HUES64 (cell line): Measurements from ENCODE around the gene GADD45A.
"Not testable (repeated sequence)": the region's sequence is repeated elsewhere in the genome, so short reads cannot be mapped to it uniquely, and the experiment has no call there.

Experiments used
- H3K27ac ChIP-seq: 2 replicates; pipeline ENCODE4 v1.7.0; 2013; ENCODE audit warnings: low read depth, low read length, inconsistent platforms
- H3K27me3 ChIP-seq: 2 replicates; pipeline ENCODE4 v1.6.1; 2013; ENCODE audit warnings: mild to moderate bottlenecking, low read length; ENCODE audit not compliant: insufficient read depth
- H3K36me3 ChIP-seq: 2 replicates; pipeline ENCODE4 v1.6.1; 2013; ENCODE audit warnings: mild to moderate bottlenecking, low read length; ENCODE audit not compliant: insufficient read depth
- H3K4me1 ChIP-seq: 2 replicates; pipeline ENCODE4 v1.6.1; 2013; ENCODE audit warnings: mild to moderate bottlenecking, low read length, moderate library complexity; ENCODE audit not compliant: insufficient read depth
- H3K4me3 ChIP-seq: 2 replicates; pipeline ENCODE4 v1.5.1; 2013; ENCODE audit warnings: mild to moderate bottlenecking, low read length, moderate library complexity
- H3K9ac ChIP-seq: 2 replicates; pipeline ENCODE4 v1.6.1; 2013; ENCODE audit warnings: mild to moderate bottlenecking, low read depth, low read length
- H3K9me3 ChIP-seq: 2 replicates; pipeline ENCODE4 v1.6.1; 2013; ENCODE audit warnings: low read depth, low read length; ENCODE audit not compliant: insufficient read depth
- WGBS: fragments of 150-250, 120-280 bp; methylation state at CpG from one replicate; pipeline ENCODE4 v1.1.7; 2013; ENCODE audit warnings: missing lambda C conversion rate; 5-methylcytosine and 5-hydroxymethylcytosine counted together

Gene GADD45A

GRCh38 chr1:67723126-67723525, 38.1 kb downstream of the GADD45A start:
- Histone ChIP-seq H3K36me3 (no peaks in the 10 kb centered on the region), H3K4me3 (no peak overlapping the region), H3K27me3 (no peaks in the 10 kb centered on the region), H3K27ac (no peak overlapping the region), H3K9me3 (no peaks in the 10 kb centered on the region), H3K4me1 (peaks cover 29% of the 10 kb centered on the region), H3K9ac (no peak overlapping the region)
- no CpG with 5 or more reads among the region's 1 CpG for WGBS

GRCh38 chr1:67723620-67724019, 38.6 kb downstream of the GADD45A start:
- peaks cover 29% of the 10 kb centered on the region for H3K4me1 ChIP-seq
- no peak overlapping the region for H3K4me3 ChIP-seq
- H3K27me3 ChIP-seq = no peaks in the 10 kb centered on the region
- no peak overlapping the region for H3K9ac ChIP-seq
- no peak overlapping the region for H3K27ac ChIP-seq
- WGBS = 81% methylated on average over 2 of the region's 2 CpGs
- H3K36me3 ChIP-seq = no peaks in the 10 kb centered on the region
- H3K9me3 ChIP-seq = no peaks in the 10 kb centered on the region

- Histone ChIP-seq H3K4me3 (no peak overlapping the region), H3K27ac (no peak overlapping the region), H3K9me3 (no peaks in the 10 kb centered on the region), H3K27me3 (no peaks in the 10 kb centered on the region), H3K9ac (no peak overlapping the region), H3K36me3 (no peaks in the 10 kb centered on the region), H3K4me1 (peaks cover 29% of the 10 kb centered on the region)
- WGBS = 89% methylated on average over 2 of the region's 3 CpGs
Measured at GRCh38 chr1:67724928-67725560, 40.0 kb downstream of the GADD45A start.

- H3K9ac ChIP-seq = no peak overlapping the region
- H3K4me1 ChIP-seq = peaks cover 24% of the 10 kb centered on the region
- H3K9me3 ChIP-seq = no peaks in the 10 kb centered on the region
- H3K27ac ChIP-seq = no peak overlapping the region
- H3K27me3 ChIP-seq = no peaks in the 10 kb centered on the region
- H3K36me3 ChIP-seq = no peaks in the 10 kb centered on the region
- no peak overlapping the region for H3K4me3 ChIP-seq
Measured at GRCh38 chr1:67726224-67726623, 41.2 kb downstream of the GADD45A start.

GRCh38 chr1:67729872-67730271, 44.9 kb downstream of the GADD45A start:
- H3K27ac ChIP-seq = no peak overlapping the region
- H3K27me3 ChIP-seq = no peaks in the 10 kb centered on the region
- 97% methylated on average over 2 of the region's 2 CpGs for WGBS
- no peak overlapping the region for H3K9ac ChIP-seq
- H3K4me3 ChIP-seq = no peak overlapping the region
- H3K36me3 ChIP-seq = no peaks in the 10 kb centered on the region
- H3K4me1 ChIP-seq = peaks cover 5% of the 10 kb centered on the region
- H3K9me3 ChIP-seq = no peaks in the 10 kb centered on the region

GRCh38 chr1:67730312-67730711, 45.3 kb downstream of the GADD45A start:
- not testable (repeated sequence) for H3K27me3 ChIP-seq, H3K36me3 ChIP-seq, H3K27ac ChIP-seq, H3K9ac ChIP-seq, H3K4me1 ChIP-seq, H3K9me3 ChIP-seq, H3K4me3 ChIP-seq
- 90% methylated on average over 9 of the region's 9 CpGs for WGBS

- no peak overlapping the region for H3K27ac ChIP-seq
- no peaks in the 10 kb centered on the region for H3K36me3 ChIP-seq
- no peaks in the 10 kb centered on the region for H3K27me3 ChIP-seq
- H3K9me3 ChIP-seq = no peaks in the 10 kb centered on the region
- no peak overlapping the region for H3K9ac ChIP-seq
- peaks cover 11% of the 10 kb centered on the region for H3K4me1 ChIP-seq
- WGBS = 67% methylated on average over 2 of the region's 2 CpGs
- H3K4me3 ChIP-seq = no peak overlapping the region
Measured at GRCh38 chr1:67731322-67731721, 46.3 kb downstream of the GADD45A start.

GRCh38 chr1:67732750-67733151, 47.8 kb downstream of the GADD45A start:
- H3K4me1 ChIP-seq = peaks cover 13% of the 10 kb centered on the region
- no peaks in the 10 kb centered on the region for H3K36me3 ChIP-seq
- no peaks in the 10 kb centered on the region for H3K9me3 ChIP-seq
- H3K9ac ChIP-seq = no peak overlapping the region
- H3K4me3 ChIP-seq = no peak overlapping the region
- 91% methylated on average over 6 of the region's 6 CpGs for WGBS
- no peak overlapping the region for H3K27ac ChIP-seq
- H3K27me3 ChIP-seq = no peaks in the 10 kb centered on the region

- no peak overlapping the region for H3K27ac ChIP-seq
Measured at GRCh38 chr1:67733681-67734322, 48.8 kb downstream of the GADD45A start.

GRCh38 chr1:67734323-67734690, 49.3 kb downstream of the GADD45A start:
- Histone ChIP-seq H3K4me1 (peaks cover 13% of the 10 kb centered on the region), H3K4me3 (no peak overlapping the region), H3K9ac (no peak overlapping the region), H3K27me3 (no peaks in the 10 kb centered on the region), H3K36me3 (no peaks in the 10 kb centered on the region), H3K9me3 (no peaks in the 10 kb centered on the region), H3K27ac (no peak overlapping the region)
- WGBS = 91% methylated on average over 3 of the region's 3 CpGs

More at GRCh38 chr1:67733681-67734322, 48.8 kb downstream of the GADD45A start:
- no peaks in the 10 kb centered on the region for H3K9me3 ChIP-seq
- peaks cover 13% of the 10 kb centered on the region for H3K4me1 ChIP-seq
- no peak overlapping the region for H3K9ac ChIP-seq
- H3K27me3 ChIP-seq = no peaks in the 10 kb centered on the region
- 71% methylated on average over 4 of the region's 4 CpGs for WGBS
- no peaks in the 10 kb centered on the region for H3K36me3 ChIP-seq
- no peak overlapping the region for H3K4me3 ChIP-seq

- no peaks in the 10 kb centered on the region for H3K27me3 ChIP-seq
- H3K4me3 ChIP-seq = no peak overlapping the region
- no peaks in the 10 kb centered on the region for H3K9me3 ChIP-seq
- WGBS = 94% methylated on average over 3 of the region's 3 CpGs
- H3K9ac ChIP-seq = no peak overlapping the region
- H3K4me1 ChIP-seq = peaks cover 13% of the 10 kb centered on the region
- no peak overlapping the region for H3K27ac ChIP-seq
- no peaks in the 10 kb centered on the region for H3K36me3 ChIP-seq
Measured at GRCh38 chr1:67735206-67735605, 50.2 kb downstream of the GADD45A start.
